Subcutaneous adipose tissue (tissue), 4 donors: ENCODE measurements around the gene FMN1. TPM values are rescaled to one million over a fixed set of nuclear protein-coding genes. Genes with fewer than 3 reads are reported as not detected.

Experiments
- CTCF ChIP-seq: fragments of 450-650 bp; IDR thresholded peaks from one replicate; pipeline ENCODE4 v1.5.1; 2016; ENCODE audit warnings: low read depth, mild to moderate bottlenecking, control low read depth, antibody characterized with exemption, moderate library complexity
- total RNA-seq, 4 donors: library from RNA; depleted of rRNA; stranded (reverse); fragments of >200 nt; gene quantifications; one replicate each; pipeline ENCODE4 v1.1.0, GENCODE V29; 2016

Gene FMN1
- total RNA-seq, 4 donors from 2014 or later, result 15.6 to 76.7 (median 53.9) TPM

GRCh38 chr15:33197636-33198035 lies 3.1 kb upstream of the FMN1 start:
- no peak for TF ChIP-seq CTCF

GRCh38 chr15:33194237-33194636 lies 277 bp downstream of the FMN1 start:
- no peak for TF ChIP-seq CTCF

- no peak for TF ChIP-seq CTCF
Measured at GRCh38 chr15:33191591-33191990, 2.9 kb downstream of the FMN1 start.

- TF ChIP-seq CTCF, result no peak
Measured at GRCh38 chr15:33190539-33190938, 4.0 kb downstream of the FMN1 start.

- TF ChIP-seq CTCF, result no peak
Measured at GRCh38 chr15:33188641-33189257, 5.8 kb downstream of the FMN1 start.

GRCh38 chr15:33188159-33188558 lies 6.4 kb downstream of the FMN1 start:
- no peak for TF ChIP-seq CTCF

GRCh38 chr15:33183334-33183733 lies 11.2 kb downstream of the FMN1 start:
- no peak for TF ChIP-seq CTCF
